Measurements from ENCODE around the gene LYPD5. TPM values are rescaled to one million over a fixed set of nuclear protein-coding genes. Genes with fewer than 3 reads are reported as not detected.

The LYPD5 gene
- polyA plus RNA-seq, 1 donor from 2014 or later = not detected

DNA sequence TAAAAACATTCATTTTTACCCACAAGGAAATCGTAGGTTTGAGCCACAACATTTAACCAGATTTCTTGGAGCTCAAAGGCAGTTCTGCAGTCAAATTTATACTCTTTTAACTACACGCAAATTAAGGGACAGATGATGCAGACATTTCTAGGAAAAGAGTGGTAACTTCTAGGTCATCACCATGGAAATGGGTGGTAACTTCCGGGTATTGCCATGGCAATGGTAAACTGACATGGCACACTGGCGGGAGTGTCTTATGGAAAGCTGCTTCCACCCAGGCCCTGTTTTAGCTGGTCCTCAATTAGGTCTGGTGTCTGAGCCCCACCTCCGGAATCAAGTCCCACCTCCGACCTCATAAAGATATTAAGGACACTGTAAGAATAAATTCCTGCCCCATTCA is 10.4 kb upstream of the LYPD5 start:
- H3K4me3 ChIP-seq (ENCODE audit: low read length) = no peak overlapping the region
- no peak overlapping the region for H3K4me2 ChIP-seq (ENCODE audit: low read length)
- H3F3A ChIP-seq (ENCODE audit: insufficient read depth, low read length, poor library complexity, severe bottlenecking) = no peaks in the 10 kb centered on the region
- TF ChIP-seq EZH2 (IDR thresholded peaks at IDR 0.05; ENCODE audit: borderline replicate concordance, insufficient read depth, low read length, poor library complexity, severe bottlenecking) = no peak
- TF ChIP-seq RAD21 (conservative IDR thresholded peaks at IDR 0.05) = no peak
- no peak for TF ChIP-seq POLR2AphosphoS5 (IDR thresholded peaks at IDR 0.05)
- no peak for TF ChIP-seq SMC3 (conservative IDR thresholded peaks at IDR 0.05; ENCODE audit: poor library complexity)
- no peak for TF ChIP-seq MXI1 (conservative IDR thresholded peaks at IDR 0.05; ENCODE audit: poor library complexity, severe bottlenecking)
- no peak for TF ChIP-seq TAF1 (IDR thresholded peaks at IDR 0.05; ENCODE audit: low read depth)
- TF ChIP-seq CTCF (IDR thresholded peaks at IDR 0.05; ENCODE audit: poor library complexity, severe bottlenecking) = no peak
- no peak for TF ChIP-seq EP300 (conservative IDR thresholded peaks at IDR 0.05; ENCODE audit: poor library complexity, severe bottlenecking)
- H3K27me3 ChIP-seq (ENCODE audit: insufficient read depth, low read depth, low read length) = no peaks in the 10 kb centered on the region
- H3K9me3 ChIP-seq (ENCODE audit: low read length) = no peaks in the 10 kb centered on the region
- no peak overlapping the region for H3K9ac ChIP-seq (ENCODE audit: low read length)
- H4K20me1 ChIP-seq (ENCODE audit: insufficient read depth) = no peaks in the 10 kb centered on the region
- no peaks in the 10 kb centered on the region for H3K36me3 ChIP-seq (ENCODE audit: insufficient read depth, low read length)
- H3K27ac ChIP-seq (ENCODE audit: low read length) = no peak overlapping the region
- no peak overlapping the region for H2AFZ ChIP-seq (ENCODE audit: low read depth, low read length)
- no peaks in the 10 kb centered on the region for H3K9me2 ChIP-seq (ENCODE audit: insufficient read depth, low read length)
- H3K79me2 ChIP-seq (replicated peaks; ENCODE audit: insufficient read depth, low read length) = no peaks in the 10 kb centered on the region

DNA sequence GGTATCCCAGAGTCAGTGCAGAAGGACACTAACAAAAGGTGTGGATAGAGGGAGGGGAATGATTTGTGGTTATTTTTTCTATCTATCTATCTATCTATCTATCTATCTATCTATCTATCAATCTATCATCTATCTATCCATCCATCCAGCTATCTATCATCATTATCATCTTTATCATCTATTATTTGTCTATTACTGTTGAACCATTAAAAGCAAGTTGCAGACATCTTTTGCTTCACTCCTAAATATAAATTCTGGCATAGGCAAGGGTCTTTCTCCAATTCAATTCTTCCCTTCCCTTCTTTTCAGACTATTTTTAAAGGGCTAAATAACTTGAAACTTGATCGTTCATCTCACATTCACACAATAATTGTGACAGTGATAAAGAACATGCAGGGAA is 10.0 kb upstream of the LYPD5 start:
- H3K4me2 ChIP-seq (ENCODE audit: low read length) = no peak overlapping the region
- H3K79me2 ChIP-seq (replicated peaks; ENCODE audit: insufficient read depth, low read length) = no peaks in the 10 kb centered on the region
- no peak overlapping the region for H3K27ac ChIP-seq (ENCODE audit: low read length)
- no peaks in the 10 kb centered on the region for H3F3A ChIP-seq (ENCODE audit: insufficient read depth, low read length, poor library complexity, severe bottlenecking)
- TF ChIP-seq, protein P1, sequence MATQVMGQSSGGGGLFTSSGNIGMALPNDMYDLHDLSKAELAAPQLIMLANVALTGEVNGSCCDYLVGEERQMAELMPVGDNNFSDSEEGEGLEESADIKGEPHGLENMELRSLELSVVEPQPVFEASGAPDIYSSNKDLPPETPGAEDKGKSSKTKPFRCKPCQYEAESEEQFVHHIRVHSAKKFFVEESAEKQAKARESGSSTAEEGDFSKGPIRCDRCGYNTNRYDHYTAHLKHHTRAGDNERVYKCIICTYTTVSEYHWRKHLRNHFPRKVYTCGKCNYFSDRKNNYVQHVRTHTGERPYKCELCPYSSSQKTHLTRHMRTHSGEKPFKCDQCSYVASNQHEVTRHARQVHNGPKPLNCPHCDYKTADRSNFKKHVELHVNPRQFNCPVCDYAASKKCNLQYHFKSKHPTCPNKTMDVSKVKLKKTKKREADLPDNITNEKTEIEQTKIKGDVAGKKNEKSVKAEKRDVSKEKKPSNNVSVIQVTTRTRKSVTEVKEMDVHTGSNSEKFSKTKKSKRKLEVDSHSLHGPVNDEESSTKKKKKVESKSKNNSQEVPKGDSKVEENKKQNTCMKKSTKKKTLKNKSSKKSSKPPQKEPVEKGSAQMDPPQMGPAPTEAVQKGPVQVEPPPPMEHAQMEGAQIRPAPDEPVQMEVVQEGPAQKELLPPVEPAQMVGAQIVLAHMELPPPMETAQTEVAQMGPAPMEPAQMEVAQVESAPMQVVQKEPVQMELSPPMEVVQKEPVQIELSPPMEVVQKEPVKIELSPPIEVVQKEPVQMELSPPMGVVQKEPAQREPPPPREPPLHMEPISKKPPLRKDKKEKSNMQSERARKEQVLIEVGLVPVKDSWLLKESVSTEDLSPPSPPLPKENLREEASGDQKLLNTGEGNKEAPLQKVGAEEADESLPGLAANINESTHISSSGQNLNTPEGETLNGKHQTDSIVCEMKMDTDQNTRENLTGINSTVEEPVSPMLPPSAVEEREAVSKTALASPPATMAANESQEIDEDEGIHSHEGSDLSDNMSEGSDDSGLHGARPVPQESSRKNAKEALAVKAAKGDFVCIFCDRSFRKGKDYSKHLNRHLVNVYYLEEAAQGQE (IDR thresholded peaks at IDR 0.05; ENCODE audit: borderline replicate concordance) = no peak
- TF ChIP-seq MXI1 (conservative IDR thresholded peaks at IDR 0.05; ENCODE audit: poor library complexity, severe bottlenecking) (no peak), EP300 (conservative IDR thresholded peaks at IDR 0.05; ENCODE audit: poor library complexity, severe bottlenecking) (no peak), EZH2 (IDR thresholded peaks at IDR 0.05; ENCODE audit: borderline replicate concordance, insufficient read depth, low read length, poor library complexity, severe bottlenecking) (no peak)
- no peak overlapping the region for H3K9ac ChIP-seq (ENCODE audit: low read length)
- no peaks in the 10 kb centered on the region for H3K9me2 ChIP-seq (ENCODE audit: insufficient read depth, low read length)
- no peaks in the 10 kb centered on the region for H3K27me3 ChIP-seq (ENCODE audit: insufficient read depth, low read depth, low read length)
- no peaks in the 10 kb centered on the region for H3K9me3 ChIP-seq (ENCODE audit: low read length)
- no peaks in the 10 kb centered on the region for H3K36me3 ChIP-seq (ENCODE audit: insufficient read depth, low read length)
- no peaks in the 10 kb centered on the region for H4K20me1 ChIP-seq (ENCODE audit: insufficient read depth)
- no peak overlapping the region for H2AFZ ChIP-seq (ENCODE audit: low read depth, low read length)
- H3K4me3 ChIP-seq (ENCODE audit: low read length) = no peak overlapping the region

All from neural cell (in vitro differentiated cells).